ENCODE data around the gene EPB41L3.

DNA sequence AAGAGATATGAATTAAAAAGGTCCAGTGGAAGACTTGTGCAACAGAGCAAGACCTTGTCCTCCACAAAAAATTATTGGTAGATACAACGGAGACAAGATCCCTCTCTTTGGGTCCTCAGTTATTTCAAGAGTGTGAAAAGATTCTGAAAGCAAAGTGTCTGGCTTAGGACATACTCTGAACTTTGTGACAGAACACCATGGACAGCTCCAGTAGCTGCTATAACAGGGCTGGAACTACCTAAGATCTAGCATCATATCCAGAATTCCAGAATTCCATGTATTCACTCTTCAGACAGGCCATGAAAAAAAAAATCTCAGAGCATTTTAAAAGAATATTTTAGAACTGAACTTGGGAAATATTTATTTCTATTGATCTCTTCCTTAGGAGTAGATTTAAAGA, 173.5 kb downstream of the EPB41L3 start:
- TF ChIP-seq, protein P1, sequence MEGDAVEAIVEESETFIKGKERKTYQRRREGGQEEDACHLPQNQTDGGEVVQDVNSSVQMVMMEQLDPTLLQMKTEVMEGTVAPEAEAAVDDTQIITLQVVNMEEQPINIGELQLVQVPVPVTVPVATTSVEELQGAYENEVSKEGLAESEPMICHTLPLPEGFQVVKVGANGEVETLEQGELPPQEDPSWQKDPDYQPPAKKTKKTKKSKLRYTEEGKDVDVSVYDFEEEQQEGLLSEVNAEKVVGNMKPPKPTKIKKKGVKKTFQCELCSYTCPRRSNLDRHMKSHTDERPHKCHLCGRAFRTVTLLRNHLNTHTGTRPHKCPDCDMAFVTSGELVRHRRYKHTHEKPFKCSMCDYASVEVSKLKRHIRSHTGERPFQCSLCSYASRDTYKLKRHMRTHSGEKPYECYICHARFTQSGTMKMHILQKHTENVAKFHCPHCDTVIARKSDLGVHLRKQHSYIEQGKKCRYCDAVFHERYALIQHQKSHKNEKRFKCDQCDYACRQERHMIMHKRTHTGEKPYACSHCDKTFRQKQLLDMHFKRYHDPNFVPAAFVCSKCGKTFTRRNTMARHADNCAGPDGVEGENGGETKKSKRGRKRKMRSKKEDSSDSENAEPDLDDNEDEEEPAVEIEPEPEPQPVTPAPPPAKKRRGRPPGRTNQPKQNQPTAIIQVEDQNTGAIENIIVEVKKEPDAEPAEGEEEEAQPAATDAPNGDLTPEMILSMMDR (IDR thresholded peaks at IDR 0.05; ENCODE audit: poor library complexity), result no peak
- TF ChIP-seq EZH2phosphoT487 (IDR thresholded peaks at IDR 0.05; ENCODE audit: low read depth, severe bottlenecking, unreplicated experiment) (no peak), EZH2 (IDR thresholded peaks at IDR 0.05; ENCODE audit: borderline replicate concordance) (no peak)
